K562 (cell line): ENCODE results near the gene TMSB15C. TPM values are rescaled to one million over a fixed set of nuclear protein-coding genes. Genes with fewer than 3 reads are reported as not detected.
"Not testable (repeated sequence)": the region's sequence is repeated elsewhere in the genome, so short reads cannot be mapped to it uniquely, and the experiment has no call there.

Experiments used
- ATAC-seq: fragments of 200-7000 bp; cut with Tn5 transposase; 3 replicates; pipeline ENCODE4 v1.9.1; 2020; ENCODE audit warnings: moderate library complexity
- Bru-seq: library from RNA; stranded (reverse); fragments of 400-500 nt; gene quantifications from one replicate; lab custom pipeline; 2021; lab: Mats Ljungman, UMichigan
- BruChase-seq, 2 experiments: library from RNA; stranded (reverse); fragments of 400-500 nt; gene quantifications; one replicate each; lab custom pipeline; 2021; lab: Mats Ljungman, UMichigan
- BruUV-seq: library from RNA; stranded (reverse); fragments of 400-500 nt; replicated peaks from 2 replicates; lab custom pipeline; 2021; lab: Mats Ljungman, UMichigan
- CTCF ChIA-PET: fragments of 300-600 bp; formaldehyde crosslinking; extraction: SDS; loops from one replicate; lab custom pipeline; 2021; ENCODE audit warnings: low intra/inter-chr PET ratio; lab: Yijun Ruan, JAX
- POLR2A ChIA-PET: fragments of 300-600, 350-650 bp; sonication (Branson Sonifier 250); formaldehyde crosslinking; extraction: SDS; loops from one replicate; lab custom pipeline; 2021; ENCODE audit warnings: antibody characterized with exemption, inconsistent platforms; lab: Yijun Ruan, JAX
- DNase-seq, 4 experiments: peaks; one replicate each; pipeline versions ENCODE4 v3.0.0 to v3.0.0-alpha.2; 2011 to 2018; ENCODE audit warnings: low spot score in 3 of 4, mixed read lengths in 3 of 4; ENCODE audit errors: extremely low read depth in 1 of 4
- FAIRE-seq: peaks from 2 replicates; lab custom pipeline; 2011; peaks lifted over from hg19 to GRCh38; lab: Jason Lieb, UNC
- H2AFZ ChIP-seq: 2 replicates; pipeline ENCODE4 v1.6.0; 2011; ENCODE audit warnings: low read depth, low read length, control low read depth, inconsistent platforms
- H3K27ac ChIP-seq: fragments of 200-600 bp; 3 replicates; pipeline ENCODE4 v1.8.0; 2011; ENCODE audit warnings: low read depth, mild to moderate bottlenecking, control low read depth, inconsistent platforms, low read length, moderate library complexity, mixed read lengths; ENCODE audit errors: extremely low read depth
- H3K27me3 ChIP-seq, 2 experiments: fragments of 300-600 bp in 1 of 2; 2 replicates in 1 of 2; 3 replicates in 1 of 2; pipeline versions ENCODE4 v1.6.0 to v1.8.0; 2011; ENCODE audit warnings: inconsistent platforms in 2 of 2, low read length in 2 of 2, mild to moderate bottlenecking in 1 of 2, mixed read lengths in 1 of 2, moderate library complexity in 1 of 2; ENCODE audit not compliant: control insufficient read depth in 2 of 2, insufficient read depth in 2 of 2
- H3K36me3 ChIP-seq: fragments of 300-600 bp; 3 replicates; pipeline ENCODE4 v1.8.0; 2011; ENCODE audit warnings: mild to moderate bottlenecking, low read length, inconsistent platforms; ENCODE audit not compliant: control insufficient read depth, insufficient read depth
- H3K4me1 ChIP-seq, 2 experiments: fragments of 200-600 bp in 1 of 2; replicated peaks in 1 of 2; 2 replicates in 1 of 2; 3 replicates in 1 of 2; pipeline versions ENCODE4 v1.5.1 to v1.8.0; 2011; ENCODE audit warnings: inconsistent platforms in 2 of 2, low read length in 2 of 2, mild to moderate bottlenecking in 1 of 2, mixed read lengths in 1 of 2, moderate library complexity in 1 of 2; ENCODE audit not compliant: control insufficient read depth in 2 of 2, insufficient read depth in 2 of 2
- H3K4me2 ChIP-seq: 2 replicates; pipeline ENCODE4 v1.6.1; 2011; ENCODE audit warnings: low read length, control low read depth, inconsistent platforms, mixed read lengths; ENCODE audit not compliant: insufficient read depth
- H3K4me3 ChIP-seq: fragments of 200-600 bp; sonication (generic), shearing (Covaris generic); 2 replicates; pipeline ENCODE4 v1.5.1; 2016; ENCODE audit warnings: control low read depth, inconsistent platforms
- H3K79me2 ChIP-seq: fragments of 200-600 bp; 3 replicates; pipeline ENCODE4 v1.8.0; 2011; ENCODE audit warnings: low read length, inconsistent platforms; ENCODE audit not compliant: control insufficient read depth, insufficient read depth
- H3K9ac ChIP-seq, 2 experiments: 2 replicates each; pipeline versions ENCODE4 v1.6.0 to v1.6.1; 2011; ENCODE audit warnings: low read depth in 2 of 2, low read length in 2 of 2, control low read depth in 1 of 2, inconsistent platforms in 1 of 2, mild to moderate bottlenecking in 1 of 2, mixed read lengths in 1 of 2; ENCODE audit not compliant: insufficient read depth in 1 of 2
- H3K9me1 ChIP-seq: one replicate; pipeline ENCODE4 v1.6.0; 2011; ENCODE audit warnings: inconsistent platforms, mild to moderate bottlenecking, low read length, moderate library complexity; ENCODE audit not compliant: control insufficient read depth, insufficient read depth
- H3K9me3 ChIP-seq: replicated peaks from 2 replicates; pipeline ENCODE4 v1.5.1; 2011; ENCODE audit warnings: low read depth, low read length, inconsistent platforms; ENCODE audit not compliant: control insufficient read depth, insufficient read depth
- H4K20me1 ChIP-seq: replicated peaks from 2 replicates; pipeline ENCODE4 v1.6.1; 2011; ENCODE audit warnings: low read length, inconsistent platforms, mixed read lengths; ENCODE audit not compliant: control insufficient read depth, insufficient read depth
- CLOCK ChIP-seq: fragments of 250-450 bp; sonication (Bioruptor Pico); IDR thresholded peaks from 2 replicates; pipeline ENCODE4 v1.4.0; 2020; ENCODE audit warnings: mild to moderate bottlenecking, moderate library complexity, borderline replicate concordance
- DACH1 ChIP-seq: fragments of 450-650 bp; IDR thresholded peaks from 2 replicates; pipeline ENCODE4 v1.6.1; 2018; ENCODE audit not compliant: partially characterized antibody
- GTF2F1 ChIP-seq: IDR thresholded peaks from 2 replicates; pipeline ENCODE4 v1.6.1; 2011; ENCODE audit warnings: low read depth, low read length, improper control_type of control experiment
- HMGN3 ChIP-seq: IDR thresholded peaks from 2 replicates; pipeline ENCODE4 v1.6.1; 2011; ENCODE audit warnings: borderline replicate concordance, low read depth, mild to moderate bottlenecking, mixed read lengths, low read length; ENCODE audit not compliant: insufficient read length; ENCODE audit errors: extremely low read depth
- ZBTB8A ChIP-seq: fragments of 450-650 bp; IDR thresholded peaks from 2 replicates; pipeline ENCODE4 v1.6.1; 2018; ENCODE audit warnings: mild to moderate bottlenecking, moderate library complexity; ENCODE audit not compliant: partially characterized antibody
- ZNF408 ChIP-seq: fragments of 250-450 bp; sonication (Bioruptor Pico); IDR thresholded peaks from 2 replicates; pipeline ENCODE4 v1.4.0; 2020; ENCODE audit warnings: low read depth, mild to moderate bottlenecking, moderate library complexity
- WGBS: fragments of 100-300 bp; shearing (Covaris generic); methylation state at CpG from one replicate; pipeline ENCODE4 v1.1.6; 2016; ENCODE audit warnings: low coverage, mixed read lengths; ENCODE audit not compliant: insufficient coverage; ENCODE audit errors: missing lambda C conversion rate; 5-methylcytosine and 5-hydroxymethylcytosine counted together
- in situ Hi-C: fragments of 300-500 bp; cut with MboI; formaldehyde crosslinking; loops from 4 replicates; pipeline ENCODE4 v1.15.0; 2018; ENCODE audit warnings: inconsistent platforms, mixed read lengths
- intact Hi-C: fragments of 100-400 bp; cut with micrococcal nuclease; formaldehyde crosslinking; loops from 2 replicates; pipeline ENCODE4 v1.14.2; 2022
- long read RNA-seq, 3 experiments: library from polyadenylated mRNA in 2 of 3; library from RNA in 1 of 3; unstranded in 2 of 3; stranded (forward) in 1 of 3; transcript quantifications; one replicate each; pipeline ENCODE4 v2.0.0, GENCODE V29; 2019 to 2022
- polyA minus RNA-seq, 3 experiments: library from RNA; depleted of rRNA, polyadenylated mRNA; stranded (reverse); fragments of >200 nt; gene quantifications; 2 replicates each; pipeline ENCODE4 v1.2.3, GENCODE V29; 2011
- polyA plus RNA-seq, 8 experiments: library from polyadenylated mRNA; depleted of rRNA in 4 of 8; stranded (reverse) in 5 of 8; unstranded in 3 of 8; fragments of >200 nt; fragmentation: Nextera tagmentation in 2 of 8; fragmentation: Illumina TruSeq in 1 of 8; extraction: Ambion mirVana in 2 of 8; extraction: Trizol in 1 of 8; gene quantifications; 2 replicates each; pipeline versions ENCODE4 v1.2.1 to v1.2.3, GENCODE V29; 2011 to 2014; ENCODE audit warnings: inconsistent platforms in 1 of 8, missing spikeins in 1 of 8
- total RNA-seq, 7 experiments: library from RNA; depleted of rRNA in 6 of 7; stranded (reverse); fragments of >200 nt in 6 of 7; fragmentation: Illumina TruSeq in 2 of 7; extraction: Trizol in 2 of 7; gene quantifications; 2 replicates each; pipeline versions ENCODE4 v1.2.1 to v1.2.3, GENCODE V29; 2011 to 2021; ENCODE audit warnings: low replicate concordance in 1 of 7
- TF ChIP-seq, protein P1 (sequence below): sonication (generic); formaldehyde crosslinking; IDR thresholded peaks from 2 replicates; pipeline ENCODE4 v1.9.0; 2022; ENCODE audit warnings: mild to moderate bottlenecking, missing genetic modification reagents

Gene TMSB15C
- total RNA-seq (2011; cell fraction: chromatin; rRNA removed; ENCODE audit: low replicate concordance): not detected in 2 replicates
- total RNA-seq (2011; cell fraction: nucleolus; rRNA removed): not detected in 2 replicates
- total RNA-seq (2011; cell fraction: nucleoplasm; rRNA removed): not detected in 2 replicates
- not detected in 2 replicates for total RNA-seq (2014; rRNA removed)
- total RNA-seq (2014; rRNA removed; fragmentation: Illumina TruSeq; extraction: Trizol): not detected in 2 replicates
- total RNA-seq (2015; rRNA removed; fragmentation: Illumina TruSeq; extraction: Trizol): not detected in 2 replicates
- not detected in 2 replicates for total RNA-seq (2021)
- 0.03 TPM in 1 of 2 replicates, not detected in the other for polyA plus RNA-seq (2011; rRNA removed)
- not detected in 2 replicates for polyA plus RNA-seq (2011; cell fraction: cytosol; rRNA removed)
- polyA plus RNA-seq (2011; cell fraction: nucleus; rRNA removed): not detected in 2 replicates
- not detected in 2 replicates for polyA plus RNA-seq (2012)
- not detected in 2 replicates for polyA plus RNA-seq (2014; fragmentation: Illumina TruSeq; extraction: Trizol)
- not detected for polyA plus RNA-seq (2014; fragmentation: Nextera tagmentation; extraction: Ambion mirVana)
- polyA plus RNA-seq (2014; rRNA removed): not detected in 2 replicates
- not detected in 2 replicates for polyA minus RNA-seq (2011; rRNA and poly(A)+ RNA removed)
- not detected in 2 replicates for polyA minus RNA-seq (2011; cell fraction: cytosol; rRNA and poly(A)+ RNA removed)
- polyA minus RNA-seq (2011; cell fraction: nucleus; rRNA and poly(A)+ RNA removed): not detected in 2 replicates
- not detected for Bru-seq, nascent RNA
- not detected for BruChase-seq, experiment 1, labeled RNA remaining after a 2-hour chase
- BruChase-seq, experiment 2, labeled RNA remaining after a 6-hour chase: not detected
- long read RNA-seq, experiment 1: 0 reads
- long read RNA-seq, experiment 2: 0 reads
- long read RNA-seq, experiment 3: 0 reads

- H3K9me1 ChIP-seq, POLR2A ChIA-PET, CTCF ChIA-PET, H2AFZ ChIP-seq, H3K9ac ChIP-seq, H3K79me2 ChIP-seq, H3K4me1 ChIP-seq, FAIRE-seq, H3K4me3 ChIP-seq, in situ Hi-C loops, H3K27me3 ChIP-seq, H4K20me1 ChIP-seq, H3K36me3 ChIP-seq, H3K27ac ChIP-seq, H3K9me3 ChIP-seq, DNase-seq, BruUV-seq, H3K4me2 ChIP-seq, intact Hi-C loops: not testable (repeated sequence)
- peak; percentile 88 for ATAC-seq
- no CpG with 5 or more reads among the region's 46 CpGs for WGBS
Observed at GRCh38 chrX:104075778-104076445, at the start of gene TMSB15C. TSS of gene TMSB15C (minus strand) at chrX:104076236.

- ChIA-PET CTCF (no interaction called here), POLR2A (no interaction called here)
- Histone ChIP-seq H3K4me3 (no peak overlapping the region), H3K4me2 (no peak overlapping the region), H3K79me2 (no peaks in the 10 kb centered on the region), H3K4me1 (no peaks in the 10 kb centered on the region), H3K27me3 (no peaks in the 10 kb centered on the region), H3K9me1 (no peaks in the 10 kb centered on the region), H4K20me1 (no peaks in the 10 kb centered on the region), H3K36me3 (no peaks in the 10 kb centered on the region), H2AFZ (no peak overlapping the region), H3K9me3 (no peaks in the 10 kb centered on the region), H3K27ac (no peak overlapping the region), H3K9ac (no peak overlapping the region)
- intact Hi-C loops: no loop called here
- 55% methylated on average over 5 of the region's 5 CpGs for WGBS
- FAIRE-seq: no peak
- BruUV-seq: no TSS peak
- ATAC-seq: no peak
- in situ Hi-C loops: no loop called here
- DNase-seq: no peak
- TF ChIP-seq HMGN3: no peak
- TF ChIP-seq CLOCK: no peak
- no peak for TF ChIP-seq DACH1
- TF ChIP-seq ZNF408 (CRISPR knock-in tag): no peak
- TF ChIP-seq, protein P1, sequence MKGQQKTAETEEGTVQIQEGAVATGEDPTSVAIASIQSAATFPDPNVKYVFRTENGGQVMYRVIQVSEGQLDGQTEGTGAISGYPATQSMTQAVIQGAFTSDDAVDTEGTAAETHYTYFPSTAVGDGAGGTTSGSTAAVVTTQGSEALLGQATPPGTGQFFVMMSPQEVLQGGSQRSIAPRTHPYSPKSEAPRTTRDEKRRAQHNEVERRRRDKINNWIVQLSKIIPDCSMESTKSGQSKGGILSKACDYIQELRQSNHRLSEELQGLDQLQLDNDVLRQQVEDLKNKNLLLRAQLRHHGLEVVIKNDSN (CRISPR knock-in tag): no peak
- no peak for TF ChIP-seq GTF2F1
- TF ChIP-seq ZBTB8A: no peak
Observed at GRCh38 chrX:104122829-104123228, 46.8 kb upstream of the TMSB15C start.
